Neural crest cell (in vitro differentiated cells): ENCODE results near the gene BMPR1A. TPM values are rescaled to one million over a fixed set of nuclear protein-coding genes. Genes with fewer than 3 reads are reported as not detected.
A peak's percentile ranks its signal among the peaks of the same experiment; 100 is the strongest.

Experiments
- DNase-seq: peaks from one replicate; pipeline ENCODE4 v3.0.0; 2021; ENCODE audit warnings: low read depth, mixed read lengths, low spot score
- H3K27ac Mint-ChIP-seq: one replicate; pipeline ENCODE4 v1.8.0; 2021; ENCODE audit warnings: mild to moderate bottlenecking, mixed read lengths; ENCODE audit not compliant: unreplicated experiment
- H3K27me3 Mint-ChIP-seq: 2 replicates; pipeline ENCODE4 v1.8.0; 2021; ENCODE audit warnings: low read depth, mild to moderate bottlenecking, mixed read lengths
- H3K36me3 Mint-ChIP-seq: 2 replicates; pipeline ENCODE4 v1.8.0; 2021; ENCODE audit warnings: low read depth, mild to moderate bottlenecking, mixed read lengths
- H3K4me1 Mint-ChIP-seq: 2 replicates; pipeline ENCODE4 v1.8.0; 2021; ENCODE audit warnings: mixed read lengths
- H3K4me3 Mint-ChIP-seq: one replicate; pipeline ENCODE4 v1.8.0; 2021; ENCODE audit warnings: mild to moderate bottlenecking, mixed read lengths
- H3K9me3 Mint-ChIP-seq: 2 replicates; pipeline ENCODE4 v1.8.0; 2021; ENCODE audit warnings: mixed read lengths
- long read RNA-seq: library from polyadenylated mRNA; unstranded; transcript quantifications from one replicate; pipeline ENCODE4 v2.0.0, GENCODE V29; 2020
- total RNA-seq: library from RNA; stranded (reverse); gene quantifications from 2 replicates; pipeline ENCODE4 v1.2.1, GENCODE V29; 2021
- TF ChIP-seq, protein P1 (sequence below): fragments of 200-600 bp; sonication (generic); conservative IDR thresholded peaks from 2 replicates; pipeline ENCODE4 v1.5.0; 2021; ENCODE audit warnings: antibody characterized with exemption, mild to moderate bottlenecking

Gene BMPR1A
- total RNA-seq, result 77.9 and 78.6 TPM in 2 replicates
- long read RNA-seq, full-length matches to known transcripts, result 7 of 38 reads
- long read RNA-seq, partial matches to known transcripts, result 12 of 38 reads
- long read RNA-seq, other reads (novel, unspliced or antisense), result 19 of 38 reads

DNA sequence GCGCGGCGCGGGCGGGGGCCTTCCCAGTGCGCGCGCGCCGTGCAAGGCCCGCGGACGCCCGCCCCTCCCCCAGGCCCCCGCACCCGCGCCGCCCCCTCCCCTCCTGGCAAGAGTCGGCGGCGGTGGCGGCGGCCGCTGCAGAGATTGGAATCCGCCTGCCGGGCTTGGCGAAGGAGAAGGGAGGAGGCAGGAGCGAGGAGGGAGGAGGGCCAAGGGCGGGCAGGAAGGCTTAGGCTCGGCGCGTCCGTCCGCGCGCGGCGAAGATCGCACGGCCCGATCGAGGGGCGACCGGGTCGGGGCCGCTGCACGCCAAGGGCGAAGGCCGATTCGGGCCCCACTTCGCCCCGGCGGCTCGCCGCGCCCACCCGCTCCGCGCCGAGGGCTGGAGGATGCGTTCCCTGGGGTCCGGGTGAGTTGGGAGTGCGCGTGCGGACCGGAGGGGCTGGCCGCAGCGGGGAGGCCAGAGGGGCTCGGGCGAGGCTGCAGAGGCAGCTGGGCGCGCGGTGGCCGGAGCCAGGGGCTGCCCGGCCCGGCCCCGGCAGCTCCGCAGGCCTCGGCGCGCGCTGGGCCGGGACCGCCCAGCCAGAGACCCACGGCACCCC is at the start of gene BMPR1A:
BMPR1A (plus strand) TSS at position 109 of the 602 bp plus-strand sequence. CDS start 119,400 bp downstream, outside the sequence.
- Mint-ChIP-seq H3K9me3 (no peaks in the 10 kb centered on the region), H3K4me3 (peak within 1 kb of the TSS; percentile 98), H3K27me3 (no peaks in the 10 kb centered on the region), H3K36me3 (peaks cover 8% of the 10 kb centered on the region), H3K4me1 (peaks cover 68% of the 10 kb centered on the region), H3K27ac (peak within 1 kb of the TSS; percentile 91)
- TF ChIP-seq, protein P1, sequence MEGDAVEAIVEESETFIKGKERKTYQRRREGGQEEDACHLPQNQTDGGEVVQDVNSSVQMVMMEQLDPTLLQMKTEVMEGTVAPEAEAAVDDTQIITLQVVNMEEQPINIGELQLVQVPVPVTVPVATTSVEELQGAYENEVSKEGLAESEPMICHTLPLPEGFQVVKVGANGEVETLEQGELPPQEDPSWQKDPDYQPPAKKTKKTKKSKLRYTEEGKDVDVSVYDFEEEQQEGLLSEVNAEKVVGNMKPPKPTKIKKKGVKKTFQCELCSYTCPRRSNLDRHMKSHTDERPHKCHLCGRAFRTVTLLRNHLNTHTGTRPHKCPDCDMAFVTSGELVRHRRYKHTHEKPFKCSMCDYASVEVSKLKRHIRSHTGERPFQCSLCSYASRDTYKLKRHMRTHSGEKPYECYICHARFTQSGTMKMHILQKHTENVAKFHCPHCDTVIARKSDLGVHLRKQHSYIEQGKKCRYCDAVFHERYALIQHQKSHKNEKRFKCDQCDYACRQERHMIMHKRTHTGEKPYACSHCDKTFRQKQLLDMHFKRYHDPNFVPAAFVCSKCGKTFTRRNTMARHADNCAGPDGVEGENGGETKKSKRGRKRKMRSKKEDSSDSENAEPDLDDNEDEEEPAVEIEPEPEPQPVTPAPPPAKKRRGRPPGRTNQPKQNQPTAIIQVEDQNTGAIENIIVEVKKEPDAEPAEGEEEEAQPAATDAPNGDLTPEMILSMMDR, result no peak
- peak; percentile 96 for DNase-seq

DNA sequence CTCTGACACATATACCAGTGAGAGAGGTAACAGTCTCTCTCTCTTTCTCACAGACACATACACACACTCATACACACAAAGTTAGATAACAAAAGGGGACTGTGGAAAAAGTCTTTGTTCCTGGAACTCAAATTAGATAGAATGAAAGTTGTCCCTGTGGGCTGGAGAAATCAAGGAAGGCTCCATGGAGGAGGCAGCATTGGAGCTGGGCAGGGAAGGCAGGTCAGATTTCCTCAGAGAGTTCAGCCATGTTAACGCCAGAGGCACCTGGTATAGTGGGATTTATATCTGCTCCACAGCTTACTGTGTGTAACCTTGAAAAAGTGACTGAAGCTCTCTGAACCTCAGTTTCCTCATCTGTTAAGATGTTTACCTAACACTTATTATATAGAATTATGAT is 49.4 kb upstream of the BMPR1A start:
- Mint-ChIP-seq H3K4me1 (peaks cover 7% of the 10 kb centered on the region), H3K9me3 (no peaks in the 10 kb centered on the region), H3K27ac (no peak overlapping the region), H3K4me3 (peak overlapping the region; percentile 40), H3K36me3 (no peaks in the 10 kb centered on the region), H3K27me3 (no peaks in the 10 kb centered on the region)
- TF ChIP-seq, protein P1, result no peak
- DNase-seq, result no peak

DNA sequence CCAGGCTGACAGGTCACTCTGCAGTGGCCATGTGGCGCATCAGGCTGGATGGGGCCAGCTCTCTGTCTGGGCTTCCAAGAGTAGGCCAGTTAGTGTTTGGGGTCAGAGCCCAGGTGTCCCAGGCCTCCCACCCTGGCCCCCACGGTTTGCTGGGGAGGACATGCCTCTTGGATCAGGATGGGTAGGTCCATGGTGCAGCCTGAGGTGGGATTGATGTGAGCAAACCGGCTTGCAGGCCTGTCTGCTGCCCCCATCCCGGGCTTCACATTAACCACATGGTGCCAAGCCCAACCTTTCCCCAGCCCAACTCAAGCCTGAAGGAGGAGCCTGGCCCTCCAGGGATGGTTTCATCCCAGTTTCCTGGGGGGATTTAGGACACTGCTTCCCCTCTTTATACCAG is 48.9 kb upstream of the BMPR1A start:
- Mint-ChIP-seq H3K27me3 (no peaks in the 10 kb centered on the region), H3K4me1 (peaks cover 11% of the 10 kb centered on the region), H3K27ac (no peak overlapping the region), H3K36me3 (no peaks in the 10 kb centered on the region), H3K4me3 (no peak overlapping the region), H3K9me3 (no peaks in the 10 kb centered on the region)
- no peak for DNase-seq
- TF ChIP-seq, protein P1, result no peak

DNA sequence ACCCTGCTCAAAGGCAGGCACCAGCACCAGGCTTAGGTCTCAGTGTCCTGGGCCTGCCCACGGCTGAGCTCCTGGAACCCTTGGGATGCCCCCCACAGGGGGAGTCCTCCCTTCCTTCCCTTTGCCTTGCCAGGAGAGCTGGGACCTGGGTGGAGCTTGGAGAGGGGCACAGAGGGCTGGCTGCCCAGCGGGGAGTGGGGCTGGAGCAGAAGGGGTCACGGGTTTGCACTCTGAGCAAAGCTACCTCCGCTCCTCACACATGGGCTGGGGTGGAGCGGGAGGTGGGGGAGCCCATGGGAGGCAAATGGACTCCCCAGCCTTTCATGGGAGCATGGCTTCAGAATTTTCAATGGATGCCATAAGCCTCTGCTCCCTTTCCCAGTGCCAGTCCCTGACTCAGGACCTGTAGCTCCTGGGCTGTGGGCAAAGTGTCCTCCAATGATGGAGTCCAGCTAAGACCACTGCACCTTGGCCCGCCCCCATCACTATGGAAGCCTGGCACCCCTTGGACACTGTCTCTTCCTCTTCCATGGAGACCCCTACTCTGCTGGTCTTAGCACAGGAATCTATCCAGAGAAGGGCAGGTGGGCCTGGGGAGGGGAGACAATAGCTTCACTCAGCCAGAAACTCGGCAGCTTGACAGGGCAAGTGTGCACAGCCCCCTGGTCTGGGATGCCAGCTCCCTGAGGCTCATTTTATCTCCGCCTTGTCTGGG is 48.2 kb upstream of the BMPR1A start:
- no peaks in the 10 kb centered on the region for H3K9me3 Mint-ChIP-seq
- no peak overlapping the region for H3K27ac Mint-ChIP-seq
- TF ChIP-seq, protein P1, result no peak
- H3K4me3 Mint-ChIP-seq, result peak overlapping the region; percentile 35
- no peak for DNase-seq
- H3K27me3 Mint-ChIP-seq, result no peaks in the 10 kb centered on the region
- peaks cover 11% of the 10 kb centered on the region for H3K4me1 Mint-ChIP-seq
- no peaks in the 10 kb centered on the region for H3K36me3 Mint-ChIP-seq

DNA sequence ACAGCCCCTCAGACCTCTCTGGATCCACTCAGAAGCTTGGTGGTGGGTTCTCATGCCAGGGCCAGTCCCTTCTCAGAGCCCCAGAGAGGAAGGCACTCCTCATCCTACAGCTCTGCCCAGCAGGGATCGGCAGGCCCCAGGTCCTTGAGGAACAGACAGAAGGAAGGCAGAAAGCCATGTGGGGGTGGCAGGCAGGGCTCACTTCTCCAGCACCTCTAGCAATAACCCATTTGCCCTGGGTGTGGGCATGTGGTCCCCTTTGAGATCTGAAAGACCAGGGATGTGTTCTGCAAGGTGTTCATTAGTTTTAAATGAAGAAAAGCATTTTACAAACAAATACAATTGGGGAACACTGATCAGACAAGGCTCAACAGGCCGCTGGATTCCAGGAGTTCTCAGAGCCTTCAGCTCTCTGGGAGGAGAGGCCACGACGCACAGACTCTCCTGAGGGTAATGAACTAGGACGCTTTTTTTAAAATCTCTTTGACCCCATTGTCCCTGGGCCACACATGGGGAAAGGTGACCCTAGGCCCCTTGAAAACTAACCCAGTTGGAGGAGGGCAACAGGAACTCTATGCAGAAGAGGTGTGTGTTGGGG is 47.5 kb upstream of the BMPR1A start:
- Mint-ChIP-seq H3K27me3 (no peaks in the 10 kb centered on the region), H3K9me3 (no peaks in the 10 kb centered on the region), H3K36me3 (no peaks in the 10 kb centered on the region), H3K27ac (no peak overlapping the region), H3K4me1 (peaks cover 11% of the 10 kb centered on the region), H3K4me3 (peak overlapping the region; percentile 35)
- no peak for DNase-seq
- TF ChIP-seq, protein P1, result no peak
